Hematopoietic multipotent progenitor cell (in vitro differentiated cells): ENCODE results near the gene TAB3. TPM values are rescaled to one million over a fixed set of nuclear protein-coding genes. Genes with fewer than 3 reads are reported as not detected.

ENCODE experiments used
- DNase-seq, 3 donors: peaks; one replicate each; pipeline ENCODE4 v3.0.0-alpha.2; 2011 to 2015; ENCODE audit warnings: low read depth in 2 of 3, low spot score in 2 of 3
- total RNA-seq: library from RNA; depleted of rRNA; stranded (reverse); fragments of >200 nt; gene quantifications from one replicate; pipeline ENCODE4 v1.2.3, GENCODE V29; 2012

The TAB3 gene
- total RNA-seq, 1 donor = 11.0 TPM

- no peak for DNase-seq
These were observed 107.2 kb downstream of the TAB3 start for GRCh38 chrX:30781711-30782444.

GRCh38 chrX:30779453-30780030, 109.5 kb downstream of the TAB3 start:
- DNase-seq = no peak

- no peak for DNase-seq
These were observed 111.5 kb downstream of the TAB3 start for GRCh38 chrX:30777575-30777974.

Other genes starting within 250 kb of the TAB3 start
- gene GK, start 235.8 kb downstream of the TAB3 start, total RNA-seq = 5.7 TPM
- not detected for gene FTHL17, start 182.8 kb upstream of the TAB3 start, total RNA-seq